HG03175 (cell line): ENCODE data around the gene SLMAP.
"Not testable (repeated sequence)": the region's sequence is repeated elsewhere in the genome, so short reads cannot be mapped to it uniquely, and the experiment has no call there.

Source experiments
- ATAC-seq: cut with Tn5 transposase; IDR thresholded peaks from one replicate; pipeline ENCODE4 v1.9.1; 2021; ENCODE audit warnings: mild to moderate bottlenecking, moderate library complexity; ENCODE audit not compliant: unreplicated experiment

SLMAP gene

DNA sequence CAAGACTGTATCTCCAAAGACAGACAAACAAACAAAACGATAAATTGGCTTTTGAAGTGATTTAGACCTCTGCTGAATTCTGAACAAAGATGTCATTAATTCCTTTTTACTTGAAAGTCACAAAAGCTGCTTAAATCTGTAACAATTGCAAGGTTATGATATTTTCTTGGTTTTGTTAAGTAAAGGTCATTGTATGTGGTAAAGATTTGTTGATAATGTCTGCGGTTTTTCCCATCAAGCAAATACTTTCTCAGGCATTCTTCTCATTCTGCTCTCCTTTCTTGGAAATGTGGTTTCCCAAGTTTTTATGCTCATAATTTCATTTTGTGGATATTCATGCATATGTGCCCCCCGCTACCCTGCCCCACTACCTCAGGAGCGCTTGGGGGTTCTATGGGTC lies 116.5 kb downstream of the SLMAP start:
- no peak for ATAC-seq

GRCh38 chr3:57876632-57877031 lies 120.5 kb downstream of the SLMAP start:
- ATAC-seq: no peak

- no peak for ATAC-seq
Measured at GRCh38 chr3:57877116-57877515, 121.0 kb downstream of the SLMAP start.

DNA sequence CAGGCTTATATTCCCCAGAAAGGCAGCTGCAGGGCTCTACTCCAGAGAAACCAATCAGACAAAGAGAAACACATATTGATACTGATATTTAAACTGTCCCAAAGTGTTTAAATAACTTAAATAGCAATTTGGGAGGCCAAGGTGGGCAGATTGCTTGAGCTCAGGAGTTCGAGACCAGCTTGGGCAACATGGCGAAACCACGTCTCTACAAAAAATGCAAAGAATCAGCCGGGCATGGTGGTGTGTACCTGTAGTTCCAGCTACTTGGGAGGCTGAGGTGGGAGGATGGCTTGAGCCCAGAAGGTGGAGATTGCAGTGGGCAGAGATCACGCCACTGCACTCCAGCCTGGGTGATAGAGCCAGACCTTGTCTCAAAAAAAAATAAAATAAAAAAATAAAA lies 128.3 kb downstream of the SLMAP start:
- ATAC-seq: not testable (repeated sequence)

DNA sequence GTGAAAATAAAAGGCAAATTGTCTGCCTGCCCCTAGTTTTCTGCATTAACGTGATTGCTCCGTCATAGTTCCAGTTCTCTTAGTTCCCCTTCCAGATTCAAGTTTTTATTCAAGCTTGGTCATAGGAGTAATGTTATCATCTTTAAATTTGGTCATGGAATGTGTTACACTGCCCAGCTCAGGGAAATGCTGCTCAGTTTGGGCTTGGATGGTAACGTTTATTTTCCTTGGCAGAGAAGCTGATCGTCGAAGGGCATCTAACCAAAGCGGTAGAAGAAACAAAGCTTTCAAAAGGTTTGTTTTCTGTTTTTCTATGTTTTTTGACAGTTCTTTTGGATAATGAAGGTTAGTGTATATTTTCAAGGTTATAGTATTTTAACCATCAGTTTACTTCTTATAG lies 133.7 kb downstream of the SLMAP start:
- ATAC-seq: no peak

DNA sequence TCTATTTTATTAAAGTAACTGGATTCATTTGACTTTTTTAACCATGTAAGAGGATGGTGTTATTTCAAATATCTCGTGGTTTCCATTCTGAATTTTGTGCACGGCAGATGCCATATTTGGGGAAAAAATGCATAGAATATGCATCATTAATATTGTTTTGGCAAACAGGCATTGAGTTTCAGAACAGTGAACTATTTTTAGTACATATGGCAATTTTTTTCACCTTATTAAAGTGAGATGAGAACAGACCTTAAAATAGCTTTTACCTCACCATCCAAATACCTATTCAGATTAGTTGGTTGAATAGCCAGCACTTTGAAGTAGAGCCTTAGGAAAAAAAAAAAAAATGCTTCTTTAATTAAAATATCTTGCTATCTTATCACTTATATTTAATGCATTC lies 134.8 kb downstream of the SLMAP start:
- ATAC-seq: no peak

DNA sequence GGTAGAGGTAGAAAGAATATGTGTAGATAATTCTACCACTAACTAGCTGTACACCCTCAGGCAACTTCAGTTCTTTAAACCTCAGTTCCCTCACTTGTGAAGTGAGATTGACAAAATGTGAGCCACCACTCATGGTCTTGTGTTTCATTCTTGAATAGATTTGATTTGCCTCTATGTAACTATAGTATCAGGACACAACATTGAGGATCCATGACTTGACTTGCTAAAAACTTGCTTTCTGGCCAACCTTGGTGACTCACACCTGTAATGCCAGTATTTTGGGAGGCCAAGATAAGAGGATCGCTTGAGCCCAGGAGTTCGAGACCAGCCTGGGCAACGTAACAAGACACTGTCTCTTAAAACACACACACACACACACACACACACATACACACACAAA lies 136.3 kb downstream of the SLMAP start:
- ATAC-seq: no peak

DNA sequence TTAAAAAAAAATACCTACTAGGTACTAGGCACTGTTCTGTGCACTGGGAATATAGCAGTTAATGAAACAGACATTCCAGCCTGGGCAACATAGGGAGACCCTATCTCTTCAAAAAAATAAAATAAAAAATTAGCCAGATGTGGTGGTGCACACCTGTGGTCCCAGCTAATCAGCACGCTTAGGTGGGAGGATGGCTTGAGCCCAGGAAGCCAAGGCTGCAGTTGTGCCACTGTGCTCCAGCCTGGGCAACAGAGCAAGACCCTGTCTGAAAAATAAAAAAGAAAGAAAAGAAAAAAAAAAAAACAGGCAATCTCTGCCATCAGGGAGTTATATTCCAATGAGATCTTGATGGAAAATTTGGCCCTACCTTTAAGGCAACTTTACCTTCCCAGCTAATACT lies 137.0 kb downstream of the SLMAP start:
- no peak for ATAC-seq

DNA sequence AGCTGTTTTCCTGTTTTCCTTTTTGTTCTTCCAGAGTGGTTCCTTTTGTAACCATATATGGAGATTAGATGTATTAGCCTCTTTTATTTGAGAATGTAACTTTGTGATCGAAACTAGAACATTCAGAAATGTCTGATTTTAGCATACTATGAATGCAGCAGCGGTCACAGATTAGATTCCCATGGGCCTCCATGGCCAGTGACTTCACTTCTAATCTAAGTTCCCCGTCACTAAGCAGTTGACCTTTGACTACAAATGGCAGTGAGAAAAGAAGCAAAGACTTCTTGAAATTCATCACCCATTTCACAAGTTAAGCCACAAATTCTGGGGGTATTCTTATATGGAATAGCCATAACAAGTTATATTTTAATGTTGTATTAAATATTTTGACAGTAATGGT lies 137.6 kb downstream of the SLMAP start:
- ATAC-seq: no peak

DNA sequence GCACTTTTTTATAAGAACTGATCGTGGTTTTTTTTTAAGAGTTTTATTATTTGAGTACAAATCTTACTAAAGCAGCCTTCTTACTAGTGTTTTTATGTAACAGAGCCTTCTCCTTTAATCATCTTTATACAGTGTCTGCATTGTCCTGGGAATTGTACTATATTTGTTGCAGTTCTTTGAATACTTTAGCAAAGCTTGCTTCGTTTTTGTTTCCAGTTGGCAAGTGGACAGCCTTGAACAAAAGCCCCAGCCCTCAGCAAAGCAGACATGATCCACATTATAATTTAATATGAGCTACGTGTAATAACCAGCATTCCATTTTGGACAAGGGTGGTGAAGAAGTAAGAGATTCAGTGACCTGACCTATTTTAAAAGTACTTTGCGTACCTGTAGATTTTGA lies 139.9 kb downstream of the SLMAP start:
- no peak for ATAC-seq

DNA sequence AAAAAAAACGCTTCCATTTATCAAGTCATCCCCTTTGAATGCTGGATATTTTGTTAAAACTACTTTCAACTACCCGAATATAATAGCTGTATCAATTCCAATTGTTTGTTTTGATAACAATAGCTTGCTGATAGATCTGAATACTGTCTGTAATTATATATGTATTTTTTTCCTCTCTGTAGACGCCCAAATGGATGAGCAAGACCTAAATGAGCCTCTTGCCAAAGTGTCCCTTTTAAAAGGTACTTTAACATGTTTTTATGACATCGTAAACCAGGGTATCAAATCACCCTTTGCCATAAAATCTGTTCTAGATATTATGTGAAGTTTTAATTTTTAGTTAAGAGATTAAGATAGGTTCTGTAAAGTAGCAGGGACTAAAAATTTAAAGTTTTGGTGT lies 140.6 kb downstream of the SLMAP start:
- no peak for ATAC-seq

GRCh38 chr3:57900786-57901185 lies 144.7 kb downstream of the SLMAP start:
- no peak for ATAC-seq

GRCh38 chr3:57903124-57903890 lies 147.2 kb downstream of the SLMAP start:
- no peak for ATAC-seq

- no peak for ATAC-seq
Measured at GRCh38 chr3:57910990-57911389, 154.9 kb downstream of the SLMAP start.

- ATAC-seq: no peak
Measured at GRCh38 chr3:57911593-57911992, 155.5 kb downstream of the SLMAP start.

DNA sequence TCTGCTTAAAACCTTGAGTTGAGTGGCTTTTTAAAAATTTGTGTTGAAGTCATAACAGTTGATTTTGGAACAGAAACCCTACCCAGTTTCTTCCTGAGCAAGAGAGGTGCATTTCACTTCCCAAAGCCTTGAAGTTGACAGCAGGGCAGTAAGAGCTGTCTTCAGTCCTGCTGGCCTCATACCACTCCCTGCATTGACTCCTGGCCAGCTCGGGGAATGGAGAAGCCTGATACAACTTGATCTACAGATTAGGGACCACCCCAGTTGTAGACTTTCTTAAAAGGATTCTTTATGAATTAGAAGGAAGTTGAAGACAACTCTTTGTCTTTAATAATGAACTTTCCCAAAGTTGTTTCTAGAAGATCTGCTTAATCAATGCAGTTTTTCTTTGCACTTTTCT lies 161.5 kb downstream of the SLMAP start:
- ATAC-seq: no peak

GRCh38 chr3:57918123-57918837 lies 162.2 kb downstream of the SLMAP start:
- no peak for ATAC-seq

DNA sequence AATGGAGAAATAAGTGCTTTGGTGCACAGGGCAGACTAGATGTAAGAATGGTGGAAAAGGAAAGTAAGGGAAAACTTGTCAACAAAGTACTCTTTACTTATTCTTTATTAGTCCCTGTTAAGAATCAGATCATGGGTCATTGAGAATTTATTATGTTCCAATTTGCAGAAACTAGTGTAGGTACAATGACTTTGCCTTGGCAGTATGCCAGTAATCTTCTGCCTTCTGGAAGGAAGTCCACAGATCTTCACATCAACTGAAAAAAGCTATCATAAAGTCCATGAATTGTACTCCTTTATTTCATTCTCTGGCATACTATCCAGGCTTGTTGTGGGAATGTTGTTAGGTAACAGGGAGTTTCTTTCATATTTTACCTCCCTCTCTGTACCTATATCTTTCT lies 163.9 kb downstream of the SLMAP start:
- ATAC-seq: no peak

GRCh38 chr3:57923101-57923500 lies 167.0 kb downstream of the SLMAP start:
- no peak for ATAC-seq

DNA sequence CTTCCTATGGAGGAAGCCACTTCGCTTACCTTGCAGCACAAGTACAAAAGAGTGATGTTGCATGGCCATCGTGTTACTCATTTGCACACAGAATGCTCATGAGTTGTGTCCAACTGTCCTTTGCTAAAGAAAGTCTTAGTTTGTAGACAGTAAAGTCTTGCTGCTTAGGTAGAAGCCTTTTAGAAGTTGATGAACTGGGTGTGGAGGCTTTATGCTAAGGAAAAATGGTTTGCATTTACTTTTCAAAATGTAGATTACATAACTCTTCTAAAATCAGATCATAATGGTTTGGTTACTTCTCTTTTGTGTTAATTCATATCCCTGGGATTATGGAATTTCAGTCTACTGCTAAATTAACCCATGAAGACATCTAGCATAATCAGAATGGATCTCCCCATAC lies 167.6 kb downstream of the SLMAP start:
- ATAC-seq: no peak

DNA sequence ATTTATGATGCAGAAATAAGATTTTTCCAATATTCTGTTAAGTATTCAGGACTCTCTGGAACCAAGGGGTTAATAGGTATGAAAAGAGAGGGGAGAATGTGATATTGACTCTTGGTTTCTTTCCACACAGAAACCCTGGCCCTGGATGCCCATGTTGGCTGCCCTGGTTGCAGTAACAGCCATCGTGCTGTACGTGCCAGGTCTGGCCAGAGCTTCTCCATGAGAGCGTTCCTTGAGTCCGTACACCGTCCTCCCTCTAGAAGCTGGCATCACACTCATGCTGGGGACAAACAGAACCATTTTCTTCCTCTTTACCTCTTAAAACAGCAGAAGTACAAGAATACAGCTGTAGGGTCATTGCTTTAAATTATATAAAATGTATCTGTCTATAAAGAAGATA lies 171.1 kb downstream of the SLMAP start:
- no peak for ATAC-seq

- no peak for ATAC-seq
Measured at GRCh38 chr3:57927916-57928315, 171.8 kb downstream of the SLMAP start.

GRCh38 chr3:57928511-57928910 lies 172.4 kb downstream of the SLMAP start:
- no peak for ATAC-seq
